RWPE2 (cell line): ENCODE measurements around the gene WDR38.

Source experiments
- ATAC-seq: fragments of 200-7000 bp; cut with Tn5 transposase; 3 replicates; pipeline ENCODE4 v1.9.1; 2021; ENCODE audit warnings: low read depth
- DNase-seq: peaks from one replicate; pipeline ENCODE4 v3.0.0-alpha.2; 2020; ENCODE audit warnings: low spot score
- H3K27ac ChIP-seq: fragments of 450-650 bp; 2 replicates; pipeline ENCODE4 v1.5.1; 2017; ENCODE audit warnings: mild to moderate bottlenecking; ENCODE audit not compliant: poor library complexity, severe bottlenecking
- H3K27me3 ChIP-seq: fragments of 250-450 bp; sonication (Bioruptor Pico); 2 replicates; pipeline ENCODE4 v1.5.1; 2021; ENCODE audit warnings: mild to moderate bottlenecking, moderate library complexity; ENCODE audit not compliant: insufficient read depth, poor library complexity, severe bottlenecking
- H3K36me3 ChIP-seq: fragments of 250-450 bp; sonication (Bioruptor Pico); 2 replicates; pipeline ENCODE4 v1.5.1; 2020; ENCODE audit warnings: low read depth, mild to moderate bottlenecking, moderate library complexity
- H3K4me1 ChIP-seq: fragments of 250-450 bp; sonication (Bioruptor Pico); 2 replicates; pipeline ENCODE4 v1.5.1; 2021; ENCODE audit warnings: mild to moderate bottlenecking, moderate library complexity; ENCODE audit not compliant: insufficient read depth, poor library complexity, severe bottlenecking
- H3K4me3 ChIP-seq: fragments of 250-450 bp; sonication (Bioruptor Pico); 2 replicates; pipeline ENCODE4 v1.5.1; 2021; ENCODE audit warnings: mild to moderate bottlenecking, moderate library complexity; ENCODE audit not compliant: severe bottlenecking
- H3K9me3 ChIP-seq: fragments of 250-450 bp; sonication (Bioruptor Pico); 2 replicates; pipeline ENCODE4 v1.5.1; 2021; ENCODE audit warnings: mild to moderate bottlenecking, moderate library complexity; ENCODE audit not compliant: severe bottlenecking
- CTCF ChIP-seq: fragments of 450-650 bp; IDR thresholded peaks from one replicate; pipeline ENCODE4 v1.5.1; 2017; ENCODE audit warnings: mild to moderate bottlenecking, moderate library complexity; ENCODE audit not compliant: poor library complexity, severe bottlenecking

The WDR38 gene

DNA sequence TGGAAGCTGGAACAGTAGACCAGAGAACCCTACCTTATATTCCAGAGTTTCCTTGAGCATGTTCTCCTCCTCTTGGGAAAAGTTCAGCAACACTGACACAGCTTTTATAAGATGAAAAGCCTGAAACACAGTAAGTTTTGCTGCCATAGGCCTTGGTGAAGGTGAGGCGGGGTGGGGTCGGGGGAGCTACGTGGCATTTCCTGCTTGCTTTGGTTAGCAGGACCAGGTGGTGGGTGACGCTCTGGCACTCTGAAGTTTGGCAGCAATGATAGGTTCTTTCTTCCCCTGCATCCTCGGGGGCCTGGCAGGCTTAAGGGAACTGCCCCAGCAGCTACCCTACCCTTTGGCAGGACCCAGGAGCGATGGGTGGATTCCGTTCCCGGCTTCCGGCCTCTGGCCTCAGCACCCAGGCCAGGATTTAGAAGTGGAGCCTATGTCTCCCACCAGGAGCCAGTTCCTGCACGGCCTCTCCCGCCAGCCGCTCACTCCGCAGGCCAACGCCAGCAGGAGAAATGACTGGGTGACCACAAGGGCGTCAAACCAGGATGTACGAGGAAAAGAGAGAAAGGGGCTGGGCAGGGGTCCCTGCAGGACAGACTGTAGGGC lies 28.0 kb downstream of the WDR38 start:
- H3K9me3 ChIP-seq: no peaks in the 10 kb centered on the region
- DNase-seq: no peak
- peaks cover 38% of the 10 kb centered on the region for H3K36me3 ChIP-seq
- no peak for TF ChIP-seq CTCF
- H3K4me1 ChIP-seq: no peaks in the 10 kb centered on the region
- H3K27me3 ChIP-seq: no peaks in the 10 kb centered on the region
- no peak overlapping the region for H3K4me3 ChIP-seq
- H3K27ac ChIP-seq: no peak overlapping the region
- no peak for ATAC-seq

DNA sequence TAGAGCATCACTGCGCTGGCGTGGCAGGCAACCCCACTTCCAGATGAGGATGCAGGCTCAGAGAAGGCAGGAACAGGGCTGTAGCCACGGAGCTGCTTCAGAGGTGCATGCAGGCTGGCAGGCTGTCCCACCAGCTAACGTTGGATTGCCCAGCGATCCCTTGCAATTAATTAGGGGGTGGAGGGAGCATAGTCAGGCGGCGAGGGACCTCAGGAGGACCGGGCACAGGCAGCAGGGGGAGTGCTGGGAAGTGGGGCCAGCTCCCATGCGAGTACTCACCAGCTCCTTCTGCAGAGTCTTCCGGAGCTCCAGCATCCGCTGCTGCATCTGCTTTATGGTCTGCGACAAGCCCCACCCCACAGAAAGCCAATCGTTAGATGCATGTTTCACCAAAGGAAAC lies 29.0 kb downstream of the WDR38 start:
- ATAC-seq (no peak), DNase-seq (no peak)
- no peaks in the 10 kb centered on the region for H3K27me3 ChIP-seq
- TF ChIP-seq CTCF: no peak
- no peaks in the 10 kb centered on the region for H3K4me1 ChIP-seq
- H3K9me3 ChIP-seq: no peaks in the 10 kb centered on the region
- peaks cover 29% of the 10 kb centered on the region for H3K36me3 ChIP-seq
- no peak overlapping the region for H3K27ac ChIP-seq
- H3K4me3 ChIP-seq: no peak overlapping the region

DNA sequence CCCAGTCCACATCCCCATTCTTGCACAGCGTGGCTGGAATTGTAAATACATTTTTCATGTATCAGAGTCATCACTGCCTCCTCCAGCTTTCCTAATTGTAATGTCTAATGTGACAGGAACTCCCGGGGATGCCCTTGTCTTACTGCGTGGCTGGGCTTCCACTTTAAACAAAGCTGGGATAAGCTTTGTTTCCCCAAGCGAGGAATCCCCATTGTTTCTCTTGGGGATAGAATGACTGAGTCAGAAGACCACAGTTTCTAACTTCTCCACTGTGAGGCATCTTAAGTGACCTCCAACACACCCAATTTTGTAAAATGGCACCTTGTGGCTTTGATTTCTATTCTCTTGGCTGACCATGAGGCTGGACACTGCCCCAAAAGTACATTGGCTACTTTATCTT lies 31.1 kb downstream of the WDR38 start:
- no peaks in the 10 kb centered on the region for H3K27me3 ChIP-seq
- no peak overlapping the region for H3K27ac ChIP-seq
- no peaks in the 10 kb centered on the region for H3K4me1 ChIP-seq
- ATAC-seq (no peak), DNase-seq (no peak)
- no peaks in the 10 kb centered on the region for H3K9me3 ChIP-seq
- peaks cover 22% of the 10 kb centered on the region for H3K36me3 ChIP-seq
- no peak for TF ChIP-seq CTCF
- H3K4me3 ChIP-seq: no peak overlapping the region

GRCh38 chr9:124885551-124885950 lies 32.3 kb downstream of the WDR38 start:
- peaks cover 18% of the 10 kb centered on the region for H3K36me3 ChIP-seq
- no peak for TF ChIP-seq CTCF
- no peak overlapping the region for H3K4me3 ChIP-seq
- no peaks in the 10 kb centered on the region for H3K27me3 ChIP-seq
- no peak overlapping the region for H3K27ac ChIP-seq
- ATAC-seq (no peak), DNase-seq (no peak)
- H3K4me1 ChIP-seq: no peaks in the 10 kb centered on the region
- no peaks in the 10 kb centered on the region for H3K9me3 ChIP-seq

DNA sequence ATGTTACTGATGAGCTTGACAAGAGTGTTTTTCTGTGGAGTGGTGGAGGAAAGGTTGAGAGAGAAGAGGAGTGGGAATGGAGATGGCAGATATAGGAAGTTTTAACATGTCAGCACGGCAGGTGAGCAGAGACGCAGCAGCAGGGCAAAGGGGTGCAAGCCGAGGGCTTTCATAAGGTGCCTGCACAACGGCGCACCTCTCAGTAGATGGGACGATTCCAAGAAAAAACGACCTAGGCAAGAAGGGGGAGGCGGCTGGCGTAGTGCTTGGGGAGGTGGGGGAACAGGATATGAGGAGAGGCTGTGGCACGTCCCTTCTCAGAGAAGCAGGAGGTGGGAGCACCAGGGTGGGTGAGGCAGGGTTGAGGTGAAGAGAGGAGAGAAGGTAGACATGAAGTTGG lies 33.2 kb downstream of the WDR38 start:
- ATAC-seq: no peak
- no peak overlapping the region for H3K27ac ChIP-seq
- TF ChIP-seq CTCF: no peak

More for the DNA sequence above, 33.2 kb downstream of the WDR38 start:
- no peaks in the 10 kb centered on the region for H3K4me1 ChIP-seq
- H3K9me3 ChIP-seq: no peaks in the 10 kb centered on the region
- DNase-seq: no peak
- H3K27me3 ChIP-seq: no peaks in the 10 kb centered on the region
- no peak overlapping the region for H3K4me3 ChIP-seq
- H3K36me3 ChIP-seq: peaks cover 17% of the 10 kb centered on the region
